GM23338 (cell line): ENCODE measurements around the gene KRTCAP3.

ENCODE experiments used
- CREB1 ChIP-seq: fragments of 250-450 bp; sonication (Bioruptor Pico); IDR thresholded peaks from 2 replicates; pipeline ENCODE4 v1.5.0; 2020; ENCODE audit warnings: low read depth, mild to moderate bottlenecking, moderate library complexity
- EZH2 ChIP-seq: fragments of 200-600 bp; sonication (generic); IDR thresholded peaks from one replicate; pipeline ENCODE4 v1.8.0; 2017; ENCODE audit warnings: antibody characterized with exemption, mild to moderate bottlenecking, low read depth; ENCODE audit not compliant: unreplicated experiment
- EZH2phosphoT487 ChIP-seq: fragments of 200-600 bp; sonication (generic); IDR thresholded peaks from one replicate; pipeline ENCODE4 v1.8.1; 2018; ENCODE audit warnings: antibody characterized with exemption; ENCODE audit not compliant: unreplicated experiment
- JUNB ChIP-seq: IDR thresholded peaks from one replicate; pipeline ENCODE4 v1.6.1; 2016; ENCODE audit warnings: antibody characterized with exemption; ENCODE audit not compliant: unreplicated experiment
- POLR2AphosphoS5 ChIP-seq: IDR thresholded peaks from 2 replicates; pipeline ENCODE4 v1.6.1; 2016; ENCODE audit warnings: antibody characterized with exemption, low read depth
- ZNF331 ChIP-seq: fragments of 250-450 bp; sonication (Bioruptor Pico); IDR thresholded peaks from 2 replicates; pipeline ENCODE4 v1.5.0; 2020; ENCODE audit warnings: low read depth, mild to moderate bottlenecking, moderate library complexity
- TF ChIP-seq, protein P1 (sequence below), 2 experiments: fragments of 200-600 bp in 1 of 2; sonication (generic) in 1 of 2; conservative IDR thresholded peaks; 2 replicates each; pipeline versions ENCODE4 v1.5.1 to v1.6.1; 2016 to 2017; ENCODE audit warnings: antibody characterized with exemption in 2 of 2, low read depth in 2 of 2, mild to moderate bottlenecking in 2 of 2, moderate library complexity in 1 of 2
- TF ChIP-seq, protein P2 (sequence below): IDR thresholded peaks from one replicate; pipeline ENCODE4 v1.6.1; 2018; ENCODE audit warnings: antibody characterized with exemption; ENCODE audit not compliant: unreplicated experiment

DNA sequence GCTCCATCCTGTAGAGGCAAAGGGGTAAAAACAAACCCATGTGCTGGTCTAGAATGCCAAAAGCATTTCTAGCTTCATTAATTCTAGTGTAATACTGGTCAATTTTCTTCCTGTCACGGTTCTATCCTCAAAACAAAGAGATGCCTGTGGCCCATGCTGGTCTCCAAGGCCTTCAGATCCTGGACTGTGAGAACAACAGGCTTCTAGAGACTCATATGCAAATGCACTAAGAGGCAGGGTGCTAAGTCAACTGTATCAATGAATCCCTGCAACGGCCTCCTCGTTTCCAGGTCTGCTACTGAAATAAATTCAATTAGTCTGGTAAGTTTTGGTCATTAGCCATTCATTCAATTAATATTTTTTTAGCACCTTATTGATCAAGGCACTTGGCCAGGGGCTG is 43.3 kb downstream of the KRTCAP3 start:
- TF ChIP-seq POLR2AphosphoS5 (no peak), CREB1 (CRISPR knock-in tag) (no peak), ZNF331 (CRISPR knock-in tag) (no peak), EZH2phosphoT487 (no peak), EZH2 (no peak), JUNB (no peak)
- TF ChIP-seq, protein P1, sequence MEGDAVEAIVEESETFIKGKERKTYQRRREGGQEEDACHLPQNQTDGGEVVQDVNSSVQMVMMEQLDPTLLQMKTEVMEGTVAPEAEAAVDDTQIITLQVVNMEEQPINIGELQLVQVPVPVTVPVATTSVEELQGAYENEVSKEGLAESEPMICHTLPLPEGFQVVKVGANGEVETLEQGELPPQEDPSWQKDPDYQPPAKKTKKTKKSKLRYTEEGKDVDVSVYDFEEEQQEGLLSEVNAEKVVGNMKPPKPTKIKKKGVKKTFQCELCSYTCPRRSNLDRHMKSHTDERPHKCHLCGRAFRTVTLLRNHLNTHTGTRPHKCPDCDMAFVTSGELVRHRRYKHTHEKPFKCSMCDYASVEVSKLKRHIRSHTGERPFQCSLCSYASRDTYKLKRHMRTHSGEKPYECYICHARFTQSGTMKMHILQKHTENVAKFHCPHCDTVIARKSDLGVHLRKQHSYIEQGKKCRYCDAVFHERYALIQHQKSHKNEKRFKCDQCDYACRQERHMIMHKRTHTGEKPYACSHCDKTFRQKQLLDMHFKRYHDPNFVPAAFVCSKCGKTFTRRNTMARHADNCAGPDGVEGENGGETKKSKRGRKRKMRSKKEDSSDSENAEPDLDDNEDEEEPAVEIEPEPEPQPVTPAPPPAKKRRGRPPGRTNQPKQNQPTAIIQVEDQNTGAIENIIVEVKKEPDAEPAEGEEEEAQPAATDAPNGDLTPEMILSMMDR (conservative IDR thresholded peaks at IDR 0.05; ENCODE audit: low read depth in 2 of 2) = no peak
- TF ChIP-seq, protein P2, sequence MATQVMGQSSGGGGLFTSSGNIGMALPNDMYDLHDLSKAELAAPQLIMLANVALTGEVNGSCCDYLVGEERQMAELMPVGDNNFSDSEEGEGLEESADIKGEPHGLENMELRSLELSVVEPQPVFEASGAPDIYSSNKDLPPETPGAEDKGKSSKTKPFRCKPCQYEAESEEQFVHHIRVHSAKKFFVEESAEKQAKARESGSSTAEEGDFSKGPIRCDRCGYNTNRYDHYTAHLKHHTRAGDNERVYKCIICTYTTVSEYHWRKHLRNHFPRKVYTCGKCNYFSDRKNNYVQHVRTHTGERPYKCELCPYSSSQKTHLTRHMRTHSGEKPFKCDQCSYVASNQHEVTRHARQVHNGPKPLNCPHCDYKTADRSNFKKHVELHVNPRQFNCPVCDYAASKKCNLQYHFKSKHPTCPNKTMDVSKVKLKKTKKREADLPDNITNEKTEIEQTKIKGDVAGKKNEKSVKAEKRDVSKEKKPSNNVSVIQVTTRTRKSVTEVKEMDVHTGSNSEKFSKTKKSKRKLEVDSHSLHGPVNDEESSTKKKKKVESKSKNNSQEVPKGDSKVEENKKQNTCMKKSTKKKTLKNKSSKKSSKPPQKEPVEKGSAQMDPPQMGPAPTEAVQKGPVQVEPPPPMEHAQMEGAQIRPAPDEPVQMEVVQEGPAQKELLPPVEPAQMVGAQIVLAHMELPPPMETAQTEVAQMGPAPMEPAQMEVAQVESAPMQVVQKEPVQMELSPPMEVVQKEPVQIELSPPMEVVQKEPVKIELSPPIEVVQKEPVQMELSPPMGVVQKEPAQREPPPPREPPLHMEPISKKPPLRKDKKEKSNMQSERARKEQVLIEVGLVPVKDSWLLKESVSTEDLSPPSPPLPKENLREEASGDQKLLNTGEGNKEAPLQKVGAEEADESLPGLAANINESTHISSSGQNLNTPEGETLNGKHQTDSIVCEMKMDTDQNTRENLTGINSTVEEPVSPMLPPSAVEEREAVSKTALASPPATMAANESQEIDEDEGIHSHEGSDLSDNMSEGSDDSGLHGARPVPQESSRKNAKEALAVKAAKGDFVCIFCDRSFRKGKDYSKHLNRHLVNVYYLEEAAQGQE = no peak
